Stomach (tissue), 4 donors: Measurements from ENCODE around the gene CST9L.

ENCODE experiments used
- EP300 ChIP-seq: sonication (generic); formaldehyde crosslinking; IDR thresholded peaks from one replicate; pipeline ENCODE4 v1.6.1; 2017; ENCODE audit warnings: antibody characterized with exemption
- POLR2A ChIP-seq, 4 donors: fragments of 450-650 bp; IDR thresholded peaks; one replicate each; pipeline ENCODE4 v1.6.1; 2016; ENCODE audit warnings: antibody characterized with exemption in 4 of 4, control low read depth in 2 of 4, mild to moderate bottlenecking in 1 of 4, moderate library complexity in 1 of 4
- TF ChIP-seq, protein P1 (sequence below), 7 experiments: fragments of 450-650 bp in 4 of 7; fragments of 200-600 bp in 3 of 7; sonication (generic) in 3 of 7; IDR thresholded peaks; one replicate each; pipeline ENCODE4 v1.5.1; 2016 to 2019; ENCODE audit warnings: antibody characterized with exemption in 7 of 7, control low read depth in 2 of 7, mild to moderate bottlenecking in 1 of 7

DNA sequence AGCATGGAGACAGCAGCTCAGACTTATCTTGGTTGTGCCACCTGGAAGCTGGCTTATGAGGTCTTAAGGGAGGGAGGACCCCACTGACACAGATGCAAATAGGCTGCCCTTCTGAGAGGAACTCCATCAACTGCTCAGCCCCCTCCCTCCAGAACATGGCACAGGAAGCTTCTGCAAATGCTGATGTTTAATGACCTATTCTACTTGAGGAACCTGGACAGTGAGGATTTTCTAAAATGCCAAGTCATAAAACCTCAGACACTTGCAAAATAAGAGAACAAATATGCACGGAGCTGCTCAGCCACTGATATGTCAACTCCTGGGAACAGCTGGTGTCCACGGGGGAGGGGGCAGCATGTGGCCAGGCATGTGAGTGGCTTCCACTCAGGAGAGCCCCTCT, 34.0 kb upstream of the CST9L start:
- TF ChIP-seq, protein P1, sequence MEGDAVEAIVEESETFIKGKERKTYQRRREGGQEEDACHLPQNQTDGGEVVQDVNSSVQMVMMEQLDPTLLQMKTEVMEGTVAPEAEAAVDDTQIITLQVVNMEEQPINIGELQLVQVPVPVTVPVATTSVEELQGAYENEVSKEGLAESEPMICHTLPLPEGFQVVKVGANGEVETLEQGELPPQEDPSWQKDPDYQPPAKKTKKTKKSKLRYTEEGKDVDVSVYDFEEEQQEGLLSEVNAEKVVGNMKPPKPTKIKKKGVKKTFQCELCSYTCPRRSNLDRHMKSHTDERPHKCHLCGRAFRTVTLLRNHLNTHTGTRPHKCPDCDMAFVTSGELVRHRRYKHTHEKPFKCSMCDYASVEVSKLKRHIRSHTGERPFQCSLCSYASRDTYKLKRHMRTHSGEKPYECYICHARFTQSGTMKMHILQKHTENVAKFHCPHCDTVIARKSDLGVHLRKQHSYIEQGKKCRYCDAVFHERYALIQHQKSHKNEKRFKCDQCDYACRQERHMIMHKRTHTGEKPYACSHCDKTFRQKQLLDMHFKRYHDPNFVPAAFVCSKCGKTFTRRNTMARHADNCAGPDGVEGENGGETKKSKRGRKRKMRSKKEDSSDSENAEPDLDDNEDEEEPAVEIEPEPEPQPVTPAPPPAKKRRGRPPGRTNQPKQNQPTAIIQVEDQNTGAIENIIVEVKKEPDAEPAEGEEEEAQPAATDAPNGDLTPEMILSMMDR (IDR thresholded peaks at IDR 0.05), result no peak
- TF ChIP-seq POLR2A (IDR thresholded peaks at IDR 0.05) (no peak), EP300 (no peak)
